Cardiac ventricle fibroblast (primary cell): ENCODE measurements around the gene MYO1C. TPM values are rescaled to one million over a fixed set of nuclear protein-coding genes. Genes with fewer than 3 reads are reported as not detected.

Experiments
- total RNA-seq: library from RNA; depleted of rRNA; stranded (reverse); fragments of >200 nt; gene quantifications from 2 replicates; pipeline ENCODE4 v1.2.3, GENCODE V29; 2015

Gene MYO1C
- 84.9 and 88.5 TPM in 2 replicates for total RNA-seq

DNA sequence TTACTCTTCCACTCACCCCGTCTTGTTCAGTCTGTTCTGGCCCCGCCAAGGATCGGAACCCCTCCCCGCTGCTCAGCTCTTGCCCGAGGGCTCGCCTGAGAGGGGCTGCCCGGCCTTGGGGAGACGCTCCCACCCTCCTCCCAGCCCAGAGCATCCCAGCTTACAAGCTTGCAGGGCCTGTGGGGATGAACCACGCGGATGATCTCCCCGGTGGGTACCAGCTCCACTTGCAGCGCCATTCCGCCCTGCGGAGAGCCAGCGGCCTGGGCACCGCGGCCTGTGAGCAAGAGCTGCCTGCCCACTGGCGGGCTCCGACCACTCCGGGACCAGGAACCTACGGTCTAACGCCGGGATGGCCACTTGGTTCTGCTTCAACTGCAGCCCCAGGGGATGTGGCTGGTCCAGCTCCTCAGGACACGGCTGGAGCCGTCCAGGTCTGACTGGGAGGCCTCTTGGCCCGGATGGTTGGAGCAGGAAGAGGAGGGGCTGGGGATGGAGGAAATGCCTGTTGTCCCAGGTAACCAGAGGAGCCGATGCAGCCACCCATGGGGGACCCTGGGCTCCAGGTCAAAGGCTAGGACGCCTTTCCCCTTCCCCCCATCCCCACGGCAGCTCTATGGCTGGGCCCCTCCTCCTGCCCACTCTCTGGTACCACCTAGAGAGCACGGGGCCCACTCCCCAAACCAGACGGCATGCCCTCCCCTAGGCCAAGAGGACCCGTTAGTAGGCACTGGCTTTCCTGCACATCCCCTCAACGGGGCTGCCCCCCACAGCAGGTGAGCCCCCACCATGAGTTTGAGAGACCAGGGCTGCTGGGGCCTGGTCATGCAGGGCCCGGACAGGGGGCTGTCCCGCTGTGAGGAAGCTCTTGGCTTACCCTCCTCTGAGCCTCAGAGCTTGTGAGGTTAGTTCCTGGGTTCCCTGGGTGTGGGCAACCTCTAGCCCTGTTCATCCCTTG lies at the start of gene MYO1C:
Gene MYO1C, minus strand, starts transcription at position 438 of the 958 bp plus-strand sequence. Its CDS starts 199 bp downstream, at position 239.

DNA sequence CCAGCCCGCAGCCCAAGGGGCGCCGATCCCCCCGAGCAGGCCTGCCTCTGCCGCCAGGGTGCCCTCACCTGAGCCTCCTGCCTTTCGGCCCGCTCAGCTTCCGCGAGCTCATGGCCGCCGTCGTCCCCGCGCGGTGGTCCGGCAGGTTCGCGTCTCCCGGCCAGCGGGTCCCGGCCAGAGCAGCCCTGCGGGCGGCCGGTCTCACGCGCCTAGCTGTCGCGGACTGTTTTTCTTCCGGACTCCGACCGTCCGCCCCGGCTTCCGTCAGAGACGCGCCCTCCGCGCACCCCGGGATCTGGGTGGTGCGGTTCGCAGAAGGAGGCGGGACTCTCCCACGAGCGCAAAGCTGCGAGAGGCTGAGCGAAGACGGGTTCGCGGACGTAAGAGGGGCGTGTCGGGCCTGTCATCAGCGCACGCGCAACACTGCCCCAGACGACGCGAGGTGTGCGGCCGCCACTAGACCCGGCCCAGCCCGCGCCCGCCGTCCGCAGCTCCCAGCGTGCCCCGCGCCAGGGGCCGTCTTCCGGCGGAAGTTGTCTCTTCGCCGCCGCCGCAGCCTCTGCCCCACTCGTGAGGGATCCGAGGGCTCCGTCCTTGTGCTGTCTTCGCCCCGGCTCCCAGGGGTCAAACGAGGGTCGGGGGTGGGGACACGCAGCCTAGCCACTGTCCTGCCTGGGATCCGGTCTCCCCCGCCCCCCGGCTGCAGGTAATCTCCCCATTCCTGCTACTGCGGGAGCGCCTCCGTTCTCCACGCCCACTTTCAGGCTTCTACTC lies 24.1 kb upstream of the MYO1C start, which contains the start of gene INPP5K:
Gene INPP5K, minus strand, starts transcription at position 225 of the 774 bp plus-strand sequence. Its CDS starts 113 bp downstream, at position 112.

GRCh38 chr17:1455797-1456599 lies 36.5 kb downstream of the MYO1C start, which contains the start of gene CRK:
Gene CRK, minus strand, starts transcription at chr17:1456232. Its CDS starts 115 bp downstream, at chr17:1456117.

Other genes with a start within 250 kb of the MYO1C start
- not detected in 2 replicates for gene BHLHA9, start 222.2 kb downstream of the MYO1C start, total RNA-seq
- 0.12 TPM in 1 of 2 replicates, not detected in the other for gene TRARG1, start 213.0 kb downstream of the MYO1C start, total RNA-seq
- gene YWHAE, start 92.5 kb downstream of the MYO1C start, total RNA-seq: 421 and 599 TPM in 2 replicates
- 55.0 and 56.6 TPM in 2 replicates for gene CRK, start 36.5 kb downstream of the MYO1C start, total RNA-seq
- gene INPP5K, start 23.9 kb upstream of the MYO1C start, total RNA-seq: 27.1 and 36.2 TPM in 2 replicates
- 20.6 and 21.9 TPM in 2 replicates for gene PITPNA, start 70.1 kb upstream of the MYO1C start, total RNA-seq
- gene SLC43A2, start 136.1 kb upstream of the MYO1C start, total RNA-seq: 8.5 and 13.5 TPM in 2 replicates
- gene SCARF1, start 153.0 kb upstream of the MYO1C start, total RNA-seq: 4.2 and 7.6 TPM in 2 replicates
- gene RILP, start 157.2 kb upstream of the MYO1C start, total RNA-seq: 14.4 and 21.2 TPM in 2 replicates
- gene PRPF8, start 192.2 kb upstream of the MYO1C start, total RNA-seq: 99.4 and 109 TPM in 2 replicates
- 2.3 and 3.6 TPM in 2 replicates for gene TLCD2, start 217.7 kb upstream of the MYO1C start, total RNA-seq
- 36.5 and 36.7 TPM in 2 replicates for gene WDR81, start 232.0 kb upstream of the MYO1C start, total RNA-seq